NT2/D1 (cell line): ENCODE measurements around the gene CACNA2D3.

ENCODE experiments used
- DNase-seq: peaks from one replicate; pipeline ENCODE4 v3.0.0-alpha.2; 2011; ENCODE audit warnings: low read depth, low spot score
- H3K27me3 ChIP-seq: 2 replicates; pipeline ENCODE4 v1.6.0; 2011; ENCODE audit warnings: mild to moderate bottlenecking; ENCODE audit not compliant: insufficient read length, insufficient read depth
- H3K36me3 ChIP-seq: 2 replicates; pipeline ENCODE4 v1.6.1; 2011; ENCODE audit warnings: mild to moderate bottlenecking, low read length, mixed read lengths; ENCODE audit not compliant: insufficient read depth, insufficient read length
- H3K4me1 ChIP-seq: 2 replicates; pipeline ENCODE4 v1.5.1; 2011; ENCODE audit not compliant: insufficient read depth, insufficient read length
- H3K4me3 ChIP-seq: 2 replicates; pipeline ENCODE4 v1.5.1; 2011; ENCODE audit warnings: low read depth; ENCODE audit not compliant: insufficient read length
- H3K9ac ChIP-seq: 2 replicates; pipeline ENCODE4 v1.6.0; 2011; ENCODE audit warnings: low read depth; ENCODE audit not compliant: insufficient read length
- H3K9me3 ChIP-seq: 2 replicates; pipeline ENCODE4 v1.5.1; 2011; ENCODE audit warnings: mild to moderate bottlenecking, low read length; ENCODE audit not compliant: insufficient read depth
- SUZ12 ChIP-seq: IDR thresholded peaks from 2 replicates; pipeline ENCODE4 v1.6.1; 2011; ENCODE audit not compliant: insufficient read length, insufficient read depth; ENCODE audit errors: extremely low read depth
- YY1 ChIP-seq: IDR thresholded peaks from 2 replicates; pipeline ENCODE4 v1.6.1; 2011; ENCODE audit not compliant: insufficient read length, insufficient read depth
- ZNF274 ChIP-seq: IDR thresholded peaks from 2 replicates; pipeline ENCODE4 v1.6.1; 2011; ENCODE audit warnings: mild to moderate bottlenecking, low read depth, low read length

The CACNA2D3 gene

DNA sequence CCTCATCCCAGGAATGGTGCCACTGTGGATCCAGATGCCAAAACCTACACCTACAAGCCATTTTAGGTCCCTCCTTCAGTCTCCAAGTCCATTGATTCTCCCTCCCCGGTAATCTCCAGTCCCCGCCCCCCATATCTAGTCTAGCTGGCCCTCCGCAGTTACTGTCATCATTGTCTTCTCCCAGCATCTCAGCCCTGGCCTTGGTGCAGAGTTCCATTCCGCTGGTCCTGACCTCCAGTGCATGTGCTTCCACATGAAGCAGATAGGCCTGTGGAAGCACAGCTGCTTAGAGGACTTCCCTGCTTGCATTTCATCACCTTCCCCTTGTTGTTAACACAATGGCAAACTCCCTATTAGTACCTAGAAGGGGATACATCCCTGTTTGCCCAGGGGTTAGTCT, 473.7 kb downstream of the CACNA2D3 start:
- H3K9me3 ChIP-seq = no peaks in the 10 kb centered on the region
- TF ChIP-seq ZNF274 (no peak), SUZ12 (no peak), YY1 (no peak)
- DNase-seq = no peak
- H3K4me3 ChIP-seq = no peak overlapping the region
- no peak overlapping the region for H3K9ac ChIP-seq
- no peaks in the 10 kb centered on the region for H3K4me1 ChIP-seq
- H3K36me3 ChIP-seq = no peaks in the 10 kb centered on the region
- H3K27me3 ChIP-seq = no peaks in the 10 kb centered on the region

DNA sequence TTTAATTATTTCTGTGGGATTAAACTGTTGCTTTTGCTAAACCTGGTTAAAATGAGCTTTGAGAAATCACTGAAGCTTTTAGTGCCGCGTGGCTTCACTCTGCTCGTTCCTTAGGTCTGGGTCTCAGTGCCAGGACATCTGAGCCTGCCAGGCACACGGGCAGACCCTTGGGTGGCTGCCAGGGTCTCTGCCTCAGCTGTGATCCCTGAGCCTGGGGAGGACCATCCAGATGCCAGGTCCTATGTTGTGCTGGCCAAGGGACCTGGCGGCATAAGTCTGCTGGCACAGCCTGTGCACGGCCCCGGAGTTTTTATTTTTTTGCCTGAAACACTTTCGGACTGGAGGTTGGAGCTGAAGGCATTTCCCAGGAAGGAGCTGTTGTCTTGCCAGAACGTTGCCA, 477.4 kb downstream of the CACNA2D3 start:
- TF ChIP-seq YY1 = no peak
- no peak for TF ChIP-seq SUZ12
- TF ChIP-seq ZNF274 = no peak
- Histone ChIP-seq H3K4me1 (no peaks in the 10 kb centered on the region), H3K9me3 (no peaks in the 10 kb centered on the region), H3K4me3 (no peak overlapping the region), H3K27me3 (no peaks in the 10 kb centered on the region), H3K9ac (no peak overlapping the region), H3K36me3 (no peaks in the 10 kb centered on the region)
- no peak for DNase-seq

- Histone ChIP-seq H3K27me3 (no peaks in the 10 kb centered on the region), H3K4me3 (no peak overlapping the region), H3K9me3 (no peaks in the 10 kb centered on the region), H3K4me1 (no peaks in the 10 kb centered on the region), H3K9ac (no peak overlapping the region), H3K36me3 (no peaks in the 10 kb centered on the region)
- TF ChIP-seq ZNF274 (no peak), SUZ12 (no peak), YY1 (no peak)
- DNase-seq = no peak
These were observed 478.3 kb downstream of the CACNA2D3 start for GRCh38 chr3:54600441-54601204.

GRCh38 chr3:54604495-54604894, 482.1 kb downstream of the CACNA2D3 start:
- Histone ChIP-seq H3K4me3 (no peak overlapping the region), H3K9ac (no peak overlapping the region), H3K9me3 (no peaks in the 10 kb centered on the region), H3K27me3 (no peaks in the 10 kb centered on the region), H3K4me1 (no peaks in the 10 kb centered on the region), H3K36me3 (no peaks in the 10 kb centered on the region)
- no peak for TF ChIP-seq SUZ12
- no peak for TF ChIP-seq YY1
- no peak for TF ChIP-seq ZNF274
- no peak for DNase-seq

DNA sequence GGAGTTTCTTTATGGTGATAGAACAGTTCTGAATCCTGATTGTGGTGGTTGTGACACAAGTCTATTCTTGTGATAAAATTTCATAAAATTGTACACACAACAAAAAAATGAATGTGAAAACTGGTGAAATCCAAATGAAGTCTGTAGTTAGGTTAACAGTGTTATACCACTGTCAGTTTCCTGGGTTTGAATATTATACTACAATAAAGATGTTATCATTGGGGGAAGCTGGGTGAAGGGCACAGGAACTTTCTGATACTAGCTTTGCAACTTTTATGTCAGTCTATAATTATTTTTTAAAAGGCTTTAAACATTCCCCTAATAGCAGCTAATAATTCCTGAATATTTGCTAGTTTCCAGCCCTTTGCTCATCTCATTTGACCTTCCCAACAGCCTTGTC, 485.7 kb downstream of the CACNA2D3 start:
- TF ChIP-seq YY1 (no peak), ZNF274 (no peak), SUZ12 (no peak)

DNA sequence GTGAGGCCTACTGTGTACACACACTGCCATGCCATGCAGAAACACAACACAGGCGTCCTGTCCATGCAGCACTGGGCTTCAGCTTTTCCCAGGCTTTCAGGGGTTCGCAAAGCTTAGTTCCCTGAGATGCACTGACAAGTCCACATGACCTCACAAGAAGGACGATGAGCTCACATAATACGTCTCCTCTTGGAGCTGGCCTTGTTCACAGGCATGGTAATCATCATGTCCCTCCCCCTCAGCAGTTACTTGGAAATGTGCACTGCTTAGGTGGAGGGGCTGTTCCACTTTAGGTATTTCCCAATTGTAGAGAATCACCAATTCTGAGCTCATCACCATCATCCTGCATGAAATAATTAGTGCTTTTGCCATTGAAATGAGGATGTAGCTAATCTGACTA, 496.7 kb downstream of the CACNA2D3 start:
- no peak for DNase-seq
- Histone ChIP-seq H3K4me1 (no peaks in the 10 kb centered on the region), H3K27me3 (peaks cover 10% of the 10 kb centered on the region), H3K9ac (no peak overlapping the region), H3K4me3 (no peak overlapping the region), H3K9me3 (no peaks in the 10 kb centered on the region), H3K36me3 (no peaks in the 10 kb centered on the region)
- TF ChIP-seq SUZ12 = no peak
- TF ChIP-seq ZNF274 = no peak
- no peak for TF ChIP-seq YY1

More for the DNA sequence above, 485.7 kb downstream of the CACNA2D3 start:
- Histone ChIP-seq H3K4me1 (no peaks in the 10 kb centered on the region), H3K9ac (no peak overlapping the region), H3K4me3 (no peak overlapping the region), H3K9me3 (no peaks in the 10 kb centered on the region), H3K27me3 (no peaks in the 10 kb centered on the region), H3K36me3 (no peaks in the 10 kb centered on the region)
- no peak for DNase-seq

GRCh38 chr3:54619531-54619930, 497.2 kb downstream of the CACNA2D3 start:
- no peak for DNase-seq
- H3K36me3 ChIP-seq = no peaks in the 10 kb centered on the region
- H3K9ac ChIP-seq = no peak overlapping the region
- TF ChIP-seq YY1 = no peak
- no peak for TF ChIP-seq ZNF274
- no peak for TF ChIP-seq SUZ12
- peaks cover 10% of the 10 kb centered on the region for H3K27me3 ChIP-seq
- no peak overlapping the region for H3K4me3 ChIP-seq
- no peaks in the 10 kb centered on the region for H3K9me3 ChIP-seq
- H3K4me1 ChIP-seq = no peaks in the 10 kb centered on the region

DNA sequence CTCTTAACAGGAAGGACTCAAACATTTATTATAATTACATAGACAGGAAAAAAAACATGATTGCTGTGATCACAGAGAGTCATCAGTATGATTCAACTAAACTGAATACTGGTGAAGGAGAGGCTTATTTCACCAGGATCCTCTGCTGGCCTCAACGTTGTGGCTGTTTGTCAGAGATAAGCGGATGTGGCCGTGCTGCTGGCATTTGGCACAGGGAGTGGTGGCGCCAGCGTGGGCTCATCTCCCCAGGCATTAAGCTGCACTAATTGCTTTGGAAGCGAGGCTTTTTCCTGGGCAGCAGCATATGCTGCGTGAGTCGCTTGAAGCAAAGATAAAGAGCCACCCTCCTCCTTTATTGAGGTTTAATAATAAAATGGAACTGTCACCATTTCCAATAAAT, 498.8 kb downstream of the CACNA2D3 start:
- no peak overlapping the region for H3K9ac ChIP-seq
- H3K27me3 ChIP-seq = peaks cover 10% of the 10 kb centered on the region
- no peak for DNase-seq
- H3K4me3 ChIP-seq = no peak overlapping the region
- no peaks in the 10 kb centered on the region for H3K9me3 ChIP-seq
- no peaks in the 10 kb centered on the region for H3K36me3 ChIP-seq
- no peaks in the 10 kb centered on the region for H3K4me1 ChIP-seq
- TF ChIP-seq SUZ12 (no peak), ZNF274 (no peak), YY1 (no peak)
